ENCODE results near the gene KLHDC8A. TPM values are rescaled to one million over a fixed set of nuclear protein-coding genes. Genes with fewer than 3 reads are reported as not detected.

Gene KLHDC8A
- total and polyA plus RNA-seq, 4 donors = 0.17 to 1.4 (median 0.41) TPM

- DNase-seq (no peak), ATAC-seq (ENCODE audit: insufficient read depth, low FRiP score) (no peak)
- 42 to 56% methylated on average over 2 of the region's 2 CpGs for WGBS, 2 donors
- Histone ChIP-seq H3K9ac (ENCODE audit: insufficient read depth in 1 of 2, low read length in 2 of 2) (no peak overlapping the region), H3K9me3 (ENCODE audit: control insufficient read depth in 4 of 4, insufficient read depth in 3 of 4, low read length in 3 of 4) (no peaks in the 10 kb centered on the region), H3K36me3 (ENCODE audit: control insufficient read depth in 4 of 4, insufficient read depth in 4 of 4, low read length in 4 of 4) (no peaks in the 10 kb centered on the region), H3K27me3 (ENCODE audit: control insufficient read depth in 3 of 3, insufficient read depth in 3 of 3, low read length in 2 of 3) (no peaks in the 10 kb centered on the region), H3K4me1 (ENCODE audit: control insufficient read depth in 5 of 5, insufficient read depth in 5 of 5, low read length in 5 of 5) (peaks cover 0 to 3% (median 2%) of the 10 kb centered on the region in 5 donors), H3K4me3 (no peak overlapping the region), H3K27ac (ENCODE audit: low read depth in 1 of 2, low read length in 1 of 2) (no peak overlapping the region)
- TF ChIP-seq, protein P1, sequence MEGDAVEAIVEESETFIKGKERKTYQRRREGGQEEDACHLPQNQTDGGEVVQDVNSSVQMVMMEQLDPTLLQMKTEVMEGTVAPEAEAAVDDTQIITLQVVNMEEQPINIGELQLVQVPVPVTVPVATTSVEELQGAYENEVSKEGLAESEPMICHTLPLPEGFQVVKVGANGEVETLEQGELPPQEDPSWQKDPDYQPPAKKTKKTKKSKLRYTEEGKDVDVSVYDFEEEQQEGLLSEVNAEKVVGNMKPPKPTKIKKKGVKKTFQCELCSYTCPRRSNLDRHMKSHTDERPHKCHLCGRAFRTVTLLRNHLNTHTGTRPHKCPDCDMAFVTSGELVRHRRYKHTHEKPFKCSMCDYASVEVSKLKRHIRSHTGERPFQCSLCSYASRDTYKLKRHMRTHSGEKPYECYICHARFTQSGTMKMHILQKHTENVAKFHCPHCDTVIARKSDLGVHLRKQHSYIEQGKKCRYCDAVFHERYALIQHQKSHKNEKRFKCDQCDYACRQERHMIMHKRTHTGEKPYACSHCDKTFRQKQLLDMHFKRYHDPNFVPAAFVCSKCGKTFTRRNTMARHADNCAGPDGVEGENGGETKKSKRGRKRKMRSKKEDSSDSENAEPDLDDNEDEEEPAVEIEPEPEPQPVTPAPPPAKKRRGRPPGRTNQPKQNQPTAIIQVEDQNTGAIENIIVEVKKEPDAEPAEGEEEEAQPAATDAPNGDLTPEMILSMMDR (IDR thresholded peaks at IDR 0.05; ENCODE audit: control extremely low read depth, extremely low read depth) = no peak
Observed at GRCh38 chr1:205380882-205381281, 24.2 kb upstream of the KLHDC8A start.

DNA sequence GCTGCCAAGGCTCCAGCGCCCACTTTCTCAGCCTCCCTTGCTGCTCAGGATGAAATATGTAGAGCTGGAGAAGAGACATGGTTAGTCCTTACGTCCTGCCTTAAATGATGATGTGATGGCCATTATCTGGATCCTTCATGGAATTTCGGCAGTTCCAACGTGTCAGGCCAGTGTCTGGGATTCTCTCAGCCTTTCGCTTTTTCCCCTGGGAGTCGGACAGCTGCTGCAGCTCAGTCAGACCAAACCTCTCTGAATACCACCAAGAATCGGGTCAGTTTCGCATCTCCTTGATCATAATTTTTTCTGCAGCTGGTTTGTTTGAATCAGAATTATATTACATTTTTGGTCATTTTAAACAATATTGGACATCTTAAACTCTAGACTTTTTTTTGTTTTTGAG is 22.3 kb upstream of the KLHDC8A start:
- peaks cover 0 to 18% (median 10%) of the 10 kb centered on the region in 5 donors for H3K4me1 ChIP-seq (ENCODE audit: control insufficient read depth in 5 of 5, insufficient read depth in 5 of 5, low read length in 5 of 5)
- TF ChIP-seq, protein P1 (IDR thresholded peaks at IDR 0.05; ENCODE audit: control extremely low read depth, extremely low read depth) = no peak
- no peaks in the 10 kb centered on the region for H3K36me3 ChIP-seq (ENCODE audit: control insufficient read depth in 4 of 4, insufficient read depth in 4 of 4, low read length in 4 of 4)
- ATAC-seq (ENCODE audit: insufficient read depth, low FRiP score) (no peak), DNase-seq (no peak)
- H3K27me3 ChIP-seq (ENCODE audit: control insufficient read depth in 3 of 3, insufficient read depth in 3 of 3, low read length in 2 of 3) = no peaks in the 10 kb centered on the region
- H3K9me3 ChIP-seq (ENCODE audit: control insufficient read depth in 4 of 4, insufficient read depth in 3 of 4, low read length in 3 of 4) = no peaks in the 10 kb centered on the region
- 73 to 80% methylated on average over 8 of the region's 8 CpGs for WGBS, 2 donors
- no peak overlapping the region for H3K27ac ChIP-seq (ENCODE audit: low read depth in 1 of 2, low read length in 1 of 2)
- H3K9ac ChIP-seq (ENCODE audit: insufficient read depth in 1 of 2, low read length in 2 of 2) = no peak overlapping the region
- H3K4me3 ChIP-seq = no peak overlapping the region

- WGBS, 2 donors = 88 to 91% methylated on average over 3 of the region's 3 CpGs
- TF ChIP-seq, protein P1 (IDR thresholded peaks at IDR 0.05; ENCODE audit: control extremely low read depth, extremely low read depth) = no peak
- Histone ChIP-seq H3K4me3 (no peak overlapping the region), H3K36me3 (ENCODE audit: control insufficient read depth in 4 of 4, insufficient read depth in 4 of 4, low read length in 4 of 4) (no peaks in the 10 kb centered on the region), H3K27ac (ENCODE audit: low read depth in 1 of 2, low read length in 1 of 2) (no peak overlapping the region), H3K27me3 (ENCODE audit: control insufficient read depth in 3 of 3, insufficient read depth in 3 of 3, low read length in 2 of 3) (no peaks in the 10 kb centered on the region), H3K9me3 (ENCODE audit: control insufficient read depth in 4 of 4, insufficient read depth in 3 of 4, low read length in 3 of 4) (no peaks in the 10 kb centered on the region), H3K9ac (ENCODE audit: insufficient read depth in 1 of 2, low read length in 2 of 2) (no peak overlapping the region), H3K4me1 (ENCODE audit: control insufficient read depth in 5 of 5, insufficient read depth in 5 of 5, low read length in 5 of 5) (peaks cover 0 to 35% (median 18%) of the 10 kb centered on the region in 5 donors)
- DNase-seq (no peak), ATAC-seq (ENCODE audit: insufficient read depth, low FRiP score) (no peak)
Observed at GRCh38 chr1:205377355-205377754, 20.6 kb upstream of the KLHDC8A start.

- TF ChIP-seq, protein P1 (IDR thresholded peaks at IDR 0.05; ENCODE audit: control extremely low read depth, extremely low read depth) = no peak
- peaks cover 0 to 41% (median 18%) of the 10 kb centered on the region in 5 donors for H3K4me1 ChIP-seq (ENCODE audit: control insufficient read depth in 5 of 5, insufficient read depth in 5 of 5, low read length in 5 of 5)
Observed at GRCh38 chr1:205376739-205377138, 20.0 kb upstream of the KLHDC8A start.

More at GRCh38 chr1:205376739-205377138, 20.0 kb upstream of the KLHDC8A start:
- no peak overlapping the region for H3K9ac ChIP-seq (ENCODE audit: insufficient read depth in 1 of 2, low read length in 2 of 2)
- no peak overlapping the region for H3K27ac ChIP-seq (ENCODE audit: low read depth in 1 of 2, low read length in 1 of 2)
- DNase-seq = no peak
- ATAC-seq (ENCODE audit: insufficient read depth, low FRiP score) = no peak
- no peaks in the 10 kb centered on the region for H3K9me3 ChIP-seq (ENCODE audit: control insufficient read depth in 4 of 4, insufficient read depth in 3 of 4, low read length in 3 of 4)
- no peak overlapping the region for H3K4me3 ChIP-seq
- 71 to 78% methylated on average over 4 of the region's 4 CpGs for WGBS, 2 donors
- no peaks in the 10 kb centered on the region for H3K36me3 ChIP-seq (ENCODE audit: control insufficient read depth in 4 of 4, insufficient read depth in 4 of 4, low read length in 4 of 4)
- no peaks in the 10 kb centered on the region for H3K27me3 ChIP-seq (ENCODE audit: control insufficient read depth in 3 of 3, insufficient read depth in 3 of 3, low read length in 2 of 3)

All from lung (tissue), 12 donors.